Activated naive CD4-positive, alpha-beta T cell treated with anti-CD3 and anti-CD28 coated beads, Interleukin-2, amount 50 U/mL, for 24 hours (primary cell): ENCODE measurements around the gene ACSM4.

ENCODE experiments used
- H3K27ac Mint-ChIP-seq: one replicate; pipeline ENCODE4 v1.8.0; 2021; ENCODE audit warnings: mild to moderate bottlenecking, mixed read lengths
- H3K27me3 Mint-ChIP-seq: one replicate; pipeline ENCODE4 v1.8.0; 2021; ENCODE audit warnings: mixed read lengths
- H3K36me3 Mint-ChIP-seq: one replicate; pipeline ENCODE4 v1.8.0; 2021; ENCODE audit warnings: mixed read lengths
- H3K4me1 Mint-ChIP-seq: one replicate; pipeline ENCODE4 v1.8.0; 2021; ENCODE audit warnings: mixed read lengths
- H3K4me3 Mint-ChIP-seq: one replicate; pipeline ENCODE4 v1.8.0; 2021; ENCODE audit warnings: mild to moderate bottlenecking, mixed read lengths
- H3K9me3 Mint-ChIP-seq: one replicate; pipeline ENCODE4 v1.8.0; 2021; ENCODE audit warnings: mixed read lengths

Gene ACSM4

DNA sequence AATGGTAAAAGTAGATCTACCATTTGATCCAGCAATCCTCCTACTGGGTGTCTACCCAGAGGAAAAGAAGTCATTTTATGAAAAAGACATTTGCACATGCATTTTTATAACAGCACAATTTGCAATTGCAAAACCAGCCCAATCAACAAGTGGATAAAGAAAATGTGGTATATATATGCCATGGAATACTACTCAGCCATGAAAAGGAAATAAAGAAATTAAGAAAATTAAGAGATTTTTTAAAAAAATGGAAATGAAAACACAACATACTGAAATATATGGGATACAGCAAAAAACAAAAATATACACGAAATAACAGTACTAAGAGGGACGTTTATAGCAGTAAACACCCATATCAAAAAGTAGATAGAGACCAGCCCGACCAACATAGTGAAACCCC, 58.9 kb downstream of the ACSM4 start:
- Mint-ChIP-seq H3K27me3 (peaks cover 8% of the 10 kb centered on the region), H3K36me3 (no peaks in the 10 kb centered on the region), H3K27ac (no peak overlapping the region), H3K4me3 (no peak overlapping the region), H3K9me3 (no peaks in the 10 kb centered on the region), H3K4me1 (no peaks in the 10 kb centered on the region)

DNA sequence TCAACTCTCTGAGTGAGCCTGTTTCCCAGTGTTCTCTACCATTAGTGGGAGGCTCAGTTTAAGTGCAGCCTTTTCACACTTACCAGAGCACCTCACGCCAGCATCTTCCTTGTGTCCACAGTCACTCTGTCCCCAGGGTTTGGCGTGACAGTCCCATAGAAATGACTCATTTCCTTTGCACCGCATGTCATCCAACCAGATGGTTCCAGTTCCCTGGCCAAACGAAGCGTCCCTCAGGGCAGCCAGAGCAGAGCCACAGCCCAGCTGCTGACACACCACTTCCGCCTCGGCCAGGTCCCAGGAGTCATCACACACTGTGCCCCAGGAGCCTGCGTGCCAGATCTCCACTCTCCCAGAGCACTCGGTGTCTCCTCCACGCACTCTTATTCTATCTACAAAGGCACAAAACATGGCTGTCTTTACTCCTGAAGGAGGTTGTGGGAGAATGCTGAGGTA, 65.4 kb downstream of the ACSM4 start:
- H3K4me3 Mint-ChIP-seq = no peak overlapping the region
- no peaks in the 10 kb centered on the region for H3K4me1 Mint-ChIP-seq
- H3K27ac Mint-ChIP-seq = no peak overlapping the region
- peaks cover 7% of the 10 kb centered on the region for H3K9me3 Mint-ChIP-seq
- peaks cover 10% of the 10 kb centered on the region for H3K27me3 Mint-ChIP-seq
- H3K36me3 Mint-ChIP-seq = no peaks in the 10 kb centered on the region

DNA sequence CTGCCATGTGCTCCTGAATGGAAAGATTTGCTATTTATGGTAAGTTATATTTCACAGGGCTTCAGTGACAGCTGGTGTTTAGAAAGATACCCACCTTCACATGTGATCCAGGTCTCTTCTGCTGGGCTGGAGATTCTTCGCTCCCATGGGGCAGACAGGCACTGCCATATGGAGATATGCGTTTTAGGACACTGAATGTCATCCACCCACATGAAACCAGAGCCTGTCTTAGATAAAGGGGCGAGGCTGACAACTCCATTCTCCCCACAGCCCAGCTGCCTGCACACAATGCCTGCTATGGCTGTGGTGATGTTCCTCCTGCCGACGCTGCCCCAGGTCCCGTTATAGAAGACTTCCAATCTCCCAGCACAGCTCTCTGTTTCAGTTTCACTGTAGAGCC, 69.4 kb downstream of the ACSM4 start:
- H3K36me3 Mint-ChIP-seq = no peaks in the 10 kb centered on the region
- no peaks in the 10 kb centered on the region for H3K4me1 Mint-ChIP-seq
- H3K27ac Mint-ChIP-seq = no peak overlapping the region
- peaks cover 7% of the 10 kb centered on the region for H3K9me3 Mint-ChIP-seq
- H3K27me3 Mint-ChIP-seq = peaks cover 17% of the 10 kb centered on the region
- no peak overlapping the region for H3K4me3 Mint-ChIP-seq

DNA sequence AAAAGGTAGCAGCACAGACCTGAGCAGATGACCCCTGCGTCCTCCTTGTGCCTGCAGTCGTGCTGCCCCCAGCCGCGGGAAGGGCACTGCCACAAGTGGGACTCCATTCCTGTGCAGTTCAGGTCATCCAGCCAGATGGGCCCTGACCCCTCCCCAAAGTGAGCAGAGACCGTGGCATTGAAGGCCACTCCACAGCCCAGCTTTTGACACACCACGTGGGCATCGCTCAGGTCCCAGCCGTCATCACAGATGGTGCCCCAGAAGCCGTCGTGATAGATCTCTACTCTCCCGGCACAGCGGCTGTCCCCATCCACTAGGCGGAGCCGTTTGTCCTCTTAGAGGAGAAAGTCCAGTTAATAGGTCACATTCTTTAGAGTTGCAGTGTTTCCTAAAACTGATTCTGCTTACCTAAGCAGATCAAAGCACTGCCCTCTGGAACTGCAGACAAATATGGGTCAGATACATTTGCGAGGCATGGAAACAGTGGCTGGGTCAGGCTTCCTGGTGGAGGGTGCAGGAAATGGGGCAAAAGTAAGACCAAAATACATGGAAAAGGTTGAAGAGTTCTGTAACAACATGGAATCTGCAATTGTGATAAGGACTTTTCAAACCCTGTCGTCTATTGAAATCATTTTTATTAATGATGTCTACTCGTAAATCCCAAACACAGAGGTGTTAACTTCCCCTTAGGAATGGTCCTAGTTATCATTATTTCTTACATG, 70.7 kb downstream of the ACSM4 start:
- H3K27ac Mint-ChIP-seq = no peak overlapping the region
- peaks cover 19% of the 10 kb centered on the region for H3K27me3 Mint-ChIP-seq
- no peaks in the 10 kb centered on the region for H3K36me3 Mint-ChIP-seq
- H3K4me3 Mint-ChIP-seq = no peak overlapping the region
- H3K4me1 Mint-ChIP-seq = no peaks in the 10 kb centered on the region
- peaks cover 7% of the 10 kb centered on the region for H3K9me3 Mint-ChIP-seq

DNA sequence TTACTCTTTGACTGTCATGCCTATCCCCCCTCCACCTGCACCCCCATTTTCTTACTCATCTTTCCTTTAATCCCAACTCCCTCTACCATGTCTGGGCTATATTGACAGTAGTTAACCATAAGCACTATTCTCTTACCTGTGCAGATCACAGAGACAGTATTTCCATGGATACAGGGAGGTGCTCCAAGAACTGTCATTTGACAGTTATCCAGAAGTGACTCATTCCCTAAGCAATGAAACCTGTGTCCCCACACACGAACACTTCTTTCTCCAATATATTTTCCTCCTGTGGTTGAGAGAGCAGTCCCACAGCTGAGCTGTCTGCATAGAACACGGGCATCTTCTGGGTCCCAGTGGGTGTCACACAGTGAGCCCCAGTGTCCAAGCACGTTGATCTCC, 71.3 kb downstream of the ACSM4 start:
- H3K36me3 Mint-ChIP-seq = no peaks in the 10 kb centered on the region
- H3K4me1 Mint-ChIP-seq = no peaks in the 10 kb centered on the region
- peaks cover 7% of the 10 kb centered on the region for H3K9me3 Mint-ChIP-seq
- H3K4me3 Mint-ChIP-seq = no peak overlapping the region
- peaks cover 23% of the 10 kb centered on the region for H3K27me3 Mint-ChIP-seq
- no peak overlapping the region for H3K27ac Mint-ChIP-seq

DNA sequence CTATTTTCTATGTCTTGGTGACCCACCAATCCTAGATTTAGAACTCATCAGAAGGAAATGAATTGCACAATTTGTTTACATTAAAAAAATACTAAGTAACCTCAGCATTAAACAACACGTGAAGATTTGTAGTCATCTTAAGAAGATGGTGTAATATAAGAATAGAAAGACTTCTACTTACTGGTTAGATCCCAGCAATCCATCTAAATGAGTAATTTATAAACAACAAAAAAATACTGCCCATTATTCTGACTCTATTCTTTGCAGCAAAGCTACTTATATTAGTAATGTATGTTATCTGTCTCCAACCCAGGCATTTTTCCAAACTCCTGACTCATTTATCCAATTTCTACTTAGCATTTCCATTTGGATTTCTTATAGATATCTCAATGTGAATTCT, 72.3 kb downstream of the ACSM4 start:
- H3K27ac Mint-ChIP-seq = no peak overlapping the region
- no peak overlapping the region for H3K4me3 Mint-ChIP-seq
- H3K36me3 Mint-ChIP-seq = no peaks in the 10 kb centered on the region
- H3K4me1 Mint-ChIP-seq = no peaks in the 10 kb centered on the region
- H3K9me3 Mint-ChIP-seq = peaks cover under 1% of the 10 kb centered on the region
- peaks cover 22% of the 10 kb centered on the region for H3K27me3 Mint-ChIP-seq
